ENCODE results near the gene CCDC71. TPM values are rescaled to one million over a fixed set of nuclear protein-coding genes. Genes with fewer than 3 reads are reported as not detected.

Gene CCDC71
- total RNA-seq, 2 experiments from 2014 or later, result 14.7 to 16.0 TPM

DNA sequence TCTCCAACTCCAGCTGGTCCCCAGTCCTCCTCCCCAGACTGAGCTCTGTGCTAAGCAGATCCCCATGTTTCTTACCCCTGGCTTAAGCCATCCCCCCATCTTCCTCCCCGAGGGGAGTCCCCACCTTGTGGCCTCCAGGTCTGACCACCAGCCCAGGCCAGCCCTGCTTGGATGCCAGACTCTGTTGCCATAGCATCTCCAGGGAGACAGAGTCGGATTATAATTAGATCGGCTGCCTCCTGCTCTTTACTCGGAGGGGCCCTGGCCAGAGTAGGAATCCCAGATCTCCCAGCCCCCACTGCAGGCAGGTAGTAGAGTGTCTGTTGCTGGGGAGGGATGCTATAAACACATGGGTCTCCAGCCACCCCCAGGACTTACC lies 7.7 kb upstream of the CCDC71 start:
- Histone ChIP-seq H3K4me3 (ENCODE audit: low read length) (no peak overlapping the region), H3K9me3 (ENCODE audit: control insufficient read depth in 1 of 2, insufficient read depth in 1 of 2, low read length in 2 of 2) (no peaks in the 10 kb centered on the region), H3K36me3 (ENCODE audit: insufficient read depth, low read length) (no peaks in the 10 kb centered on the region), H3K27ac (ENCODE audit: low read depth in 1 of 2, low read length in 2 of 2) (no peak overlapping the region), H3K4me1 (ENCODE audit: insufficient read depth, low read length) (peaks cover 26% of the 10 kb centered on the region), H3K27me3 (ENCODE audit: control insufficient read depth in 1 of 2, insufficient read depth in 2 of 2, low read length in 2 of 2) (no peaks in the 10 kb centered on the region)
- POLR2A ChIA-PET, result interaction anchor here (1.2 kb wide), 1 partner anchor 152 kb away, joined by 3 read pairs; the partner anchor contains the start of gene NDUFAF3
- ATAC-seq (ENCODE audit: poor library complexity) (no peak), DNase-seq (no peak)
- CTCF ChIA-PET, result no interaction called here
- Mint-ChIP-seq H3K27me3 (peaks cover under 1% of the 10 kb centered on the region), H3K36me3 (ENCODE audit: low read depth) (no peaks in the 10 kb centered on the region), H3K4me1 (ENCODE audit: low read depth) (peaks cover 26% of the 10 kb centered on the region), H3K27ac (no peak overlapping the region), H3K9me3 (no peaks in the 10 kb centered on the region), H3K4me3 (no peak overlapping the region)
- TF ChIP-seq, protein P1, sequence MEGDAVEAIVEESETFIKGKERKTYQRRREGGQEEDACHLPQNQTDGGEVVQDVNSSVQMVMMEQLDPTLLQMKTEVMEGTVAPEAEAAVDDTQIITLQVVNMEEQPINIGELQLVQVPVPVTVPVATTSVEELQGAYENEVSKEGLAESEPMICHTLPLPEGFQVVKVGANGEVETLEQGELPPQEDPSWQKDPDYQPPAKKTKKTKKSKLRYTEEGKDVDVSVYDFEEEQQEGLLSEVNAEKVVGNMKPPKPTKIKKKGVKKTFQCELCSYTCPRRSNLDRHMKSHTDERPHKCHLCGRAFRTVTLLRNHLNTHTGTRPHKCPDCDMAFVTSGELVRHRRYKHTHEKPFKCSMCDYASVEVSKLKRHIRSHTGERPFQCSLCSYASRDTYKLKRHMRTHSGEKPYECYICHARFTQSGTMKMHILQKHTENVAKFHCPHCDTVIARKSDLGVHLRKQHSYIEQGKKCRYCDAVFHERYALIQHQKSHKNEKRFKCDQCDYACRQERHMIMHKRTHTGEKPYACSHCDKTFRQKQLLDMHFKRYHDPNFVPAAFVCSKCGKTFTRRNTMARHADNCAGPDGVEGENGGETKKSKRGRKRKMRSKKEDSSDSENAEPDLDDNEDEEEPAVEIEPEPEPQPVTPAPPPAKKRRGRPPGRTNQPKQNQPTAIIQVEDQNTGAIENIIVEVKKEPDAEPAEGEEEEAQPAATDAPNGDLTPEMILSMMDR (IDR thresholded peaks at IDR 0.05), result no peak
- intact Hi-C loops (cut with DNase I, micrococcal nuclease), result loop anchor here in 1 of 2 experiments (5.0 kb wide), 2 partner anchors 104 to 294 kb away; partner anchors contain the start of gene C3orf62

DNA sequence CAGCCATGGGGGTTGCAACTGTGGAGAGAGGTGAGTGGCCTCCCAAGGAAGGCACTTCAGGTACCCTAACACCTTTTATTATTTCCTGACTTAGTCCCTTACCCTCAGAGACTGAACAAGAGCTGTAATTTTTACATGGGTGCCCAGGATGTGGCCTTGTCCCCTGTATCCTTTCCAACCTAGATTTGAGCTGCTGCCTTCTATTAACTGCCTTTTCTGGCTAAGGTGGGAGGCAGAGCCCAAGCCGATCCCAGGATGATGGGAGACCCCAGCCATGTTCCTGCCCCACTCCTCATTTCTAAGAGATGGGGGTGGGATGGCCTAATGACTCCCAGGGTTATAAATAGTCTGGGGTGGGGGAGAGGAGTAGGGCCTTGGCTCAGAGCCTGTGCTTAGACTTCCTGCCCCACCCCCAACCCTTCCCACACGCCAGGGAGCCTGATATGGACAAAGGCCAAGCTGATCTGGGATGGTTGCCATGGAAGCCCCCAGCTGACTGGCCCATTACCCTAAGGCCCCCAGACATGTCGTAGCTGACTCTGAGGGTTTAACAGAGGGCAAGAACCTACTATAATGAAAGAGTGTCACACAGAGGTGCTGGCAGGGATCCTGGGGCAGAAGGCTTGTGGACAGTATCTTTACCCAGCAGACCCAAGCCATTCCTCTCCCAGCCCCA lies 7.1 kb upstream of the CCDC71 start:
- Histone ChIP-seq H3K4me3 (ENCODE audit: low read length) (no peak overlapping the region), H3K27me3 (ENCODE audit: control insufficient read depth in 1 of 2, insufficient read depth in 2 of 2, low read length in 2 of 2) (no peaks in the 10 kb centered on the region), H3K36me3 (ENCODE audit: insufficient read depth, low read length) (no peaks in the 10 kb centered on the region), H3K9me3 (ENCODE audit: control insufficient read depth in 1 of 2, insufficient read depth in 1 of 2, low read length in 2 of 2) (no peaks in the 10 kb centered on the region), H3K27ac (ENCODE audit: low read depth in 1 of 2, low read length in 2 of 2) (no peak overlapping the region), H3K4me1 (ENCODE audit: insufficient read depth, low read length) (peaks cover 26% of the 10 kb centered on the region)
- H3K36me3 Mint-ChIP-seq (ENCODE audit: low read depth), result no peaks in the 10 kb centered on the region
- H3K4me3 Mint-ChIP-seq, result peak overlapping the region; percentile 73
- ATAC-seq (ENCODE audit: poor library complexity) (no peak), DNase-seq (no peak)
- intact Hi-C loops (cut with DNase I, micrococcal nuclease), result loop anchor here in 1 of 2 experiments (5.0 kb wide), 2 partner anchors 104 to 294 kb away; partner anchors contain the start of gene C3orf62
- no peaks in the 10 kb centered on the region for H3K27me3 Mint-ChIP-seq
- no peaks in the 10 kb centered on the region for H3K9me3 Mint-ChIP-seq
- TF ChIP-seq, protein P1 (IDR thresholded peaks at IDR 0.05), result no peak
- H3K4me1 Mint-ChIP-seq (ENCODE audit: low read depth), result peaks cover 26% of the 10 kb centered on the region
- ChIA-PET POLR2A (interaction anchor here (1.2 kb wide), 1 partner anchor 151 kb away, joined by 3 read pairs; the partner anchor contains the start of gene NDUFAF3), CTCF (no interaction called here)
- no peak overlapping the region for H3K27ac Mint-ChIP-seq

DNA sequence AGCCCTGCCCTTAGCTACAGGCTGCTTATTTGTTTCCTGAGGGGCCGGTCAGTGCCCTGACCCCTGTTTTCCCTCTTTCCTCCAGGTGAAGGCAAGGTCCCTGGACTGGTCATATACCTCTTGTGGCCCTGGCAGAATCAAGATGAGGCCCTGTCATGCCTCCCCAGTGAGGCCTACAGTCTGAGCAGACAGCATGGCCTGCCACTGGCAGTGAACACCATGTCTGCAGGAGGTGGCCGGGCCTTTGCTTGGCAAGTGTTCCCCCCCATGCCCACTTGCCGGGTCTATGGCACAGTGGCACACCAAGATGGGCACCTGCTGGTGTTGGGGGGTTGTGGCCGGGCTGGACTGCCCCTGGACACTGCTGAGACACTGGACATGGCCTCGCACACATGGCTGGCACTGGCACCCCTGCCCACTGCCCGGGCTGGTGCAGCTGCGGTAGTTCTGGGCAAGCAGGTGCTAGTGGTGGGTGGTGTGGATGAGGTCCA lies 6.5 kb upstream of the CCDC71 start:
- Histone ChIP-seq H3K36me3 (ENCODE audit: insufficient read depth, low read length) (no peaks in the 10 kb centered on the region), H3K27me3 (ENCODE audit: control insufficient read depth in 1 of 2, insufficient read depth in 2 of 2, low read length in 2 of 2) (no peaks in the 10 kb centered on the region), H3K4me1 (ENCODE audit: insufficient read depth, low read length) (peaks cover 26% of the 10 kb centered on the region), H3K9me3 (ENCODE audit: control insufficient read depth in 1 of 2, insufficient read depth in 1 of 2, low read length in 2 of 2) (no peaks in the 10 kb centered on the region), H3K4me3 (ENCODE audit: low read length) (no peak overlapping the region), H3K27ac (ENCODE audit: low read depth in 1 of 2, low read length in 2 of 2) (no peak overlapping the region)
- peaks cover 26% of the 10 kb centered on the region for H3K4me1 Mint-ChIP-seq (ENCODE audit: low read depth)
- ATAC-seq (ENCODE audit: poor library complexity) (no peak), DNase-seq (peak in 1 of 14 experiments; percentile 28)
- H3K9me3 Mint-ChIP-seq, result no peaks in the 10 kb centered on the region
- intact Hi-C loops (cut with DNase I, micrococcal nuclease), result loop anchor here in 1 of 2 experiments (5.0 kb wide), 2 partner anchors 105 to 295 kb away; partner anchors contain the start of gene C3orf62
- CTCF ChIA-PET, result no interaction called here
- TF ChIP-seq, protein P1 (IDR thresholded peaks at IDR 0.05), result no peak
- no peak overlapping the region for H3K27ac Mint-ChIP-seq
- H3K36me3 Mint-ChIP-seq (ENCODE audit: low read depth), result no peaks in the 10 kb centered on the region
- POLR2A ChIA-PET, result no interaction called here
- H3K27me3 Mint-ChIP-seq, result no peaks in the 10 kb centered on the region
- peak overlapping the region; percentile 73 for H3K4me3 Mint-ChIP-seq

All from CD4-positive, alpha-beta T cell (primary cell).